Measurements from ENCODE around the gene VSNL1. TPM values are rescaled to one million over a fixed set of nuclear protein-coding genes. Genes with fewer than 3 reads are reported as not detected.
A peak's percentile ranks its signal among the peaks of the same experiment; 100 is the strongest.

The VSNL1 gene
- total and polyA plus RNA-seq, 9 donors, result 2.3 to 10.0 (median 4.9) TPM

GRCh38 chr2:17579605-17580318, 39.3 kb downstream of the VSNL1 start:
- H3K36me3 ChIP-seq (ENCODE audit: control insufficient read depth, insufficient read depth, low read length), result no peaks in the 10 kb centered on the region
- H3K9me3 ChIP-seq (replicated peaks; ENCODE audit: control insufficient read depth, low read depth, low read length), result no peaks in the 10 kb centered on the region
- H3K4me3 ChIP-seq (ENCODE audit: low read length), result no peak overlapping the region
- no peaks in the 10 kb centered on the region for H3K27me3 ChIP-seq (ENCODE audit: control insufficient read depth, insufficient read depth, low read length)
- no peaks in the 10 kb centered on the region for H3K4me1 ChIP-seq (ENCODE audit: control insufficient read depth, insufficient read depth, low read length)
- no peak for DNase-seq
- WGBS (ENCODE audit: insufficient coverage), result no CpG with 5 or more reads among the region's 3 CpGs
- H3K27ac ChIP-seq (ENCODE audit: low read length), result no peak overlapping the region

- 80% methylated on average over 1 of the region's 2 CpGs for WGBS (ENCODE audit: insufficient coverage)
- Histone ChIP-seq H3K36me3 (ENCODE audit: control insufficient read depth, insufficient read depth, low read length) (no peaks in the 10 kb centered on the region), H3K4me1 (ENCODE audit: control insufficient read depth, insufficient read depth, low read length) (no peaks in the 10 kb centered on the region), H3K9me3 (replicated peaks; ENCODE audit: control insufficient read depth, low read depth, low read length) (no peaks in the 10 kb centered on the region), H3K27me3 (ENCODE audit: control insufficient read depth, insufficient read depth, low read length) (no peaks in the 10 kb centered on the region), H3K4me3 (ENCODE audit: low read length) (no peak overlapping the region), H3K27ac (ENCODE audit: low read length) (no peak overlapping the region)
- DNase-seq, result no peak
Observed at GRCh38 chr2:17580319-17580715, 39.8 kb downstream of the VSNL1 start.

- Histone ChIP-seq H3K4me1 (ENCODE audit: control insufficient read depth, insufficient read depth, low read length) (no peaks in the 10 kb centered on the region), H3K4me3 (ENCODE audit: low read length) (no peak overlapping the region), H3K27me3 (ENCODE audit: control insufficient read depth, insufficient read depth, low read length) (no peaks in the 10 kb centered on the region), H3K27ac (ENCODE audit: low read length) (no peak overlapping the region), H3K9me3 (replicated peaks; ENCODE audit: control insufficient read depth, low read depth, low read length) (no peaks in the 10 kb centered on the region), H3K36me3 (ENCODE audit: control insufficient read depth, insufficient read depth, low read length) (no peaks in the 10 kb centered on the region)
- DNase-seq, result no peak
- 100% methylated on average over 1 of the region's 2 CpGs for WGBS (ENCODE audit: insufficient coverage)
Observed at GRCh38 chr2:17581831-17582230, 41.3 kb downstream of the VSNL1 start.

- Histone ChIP-seq H3K4me1 (ENCODE audit: control insufficient read depth, insufficient read depth, low read length) (no peaks in the 10 kb centered on the region), H3K27ac (ENCODE audit: low read length) (no peak overlapping the region), H3K36me3 (ENCODE audit: control insufficient read depth, insufficient read depth, low read length) (no peaks in the 10 kb centered on the region), H3K9me3 (replicated peaks; ENCODE audit: control insufficient read depth, low read depth, low read length) (no peaks in the 10 kb centered on the region), H3K27me3 (ENCODE audit: control insufficient read depth, insufficient read depth, low read length) (no peaks in the 10 kb centered on the region), H3K4me3 (ENCODE audit: low read length) (no peak overlapping the region)
- DNase-seq, result no peak
- WGBS (ENCODE audit: insufficient coverage), result 70% methylated on average over 2 of the region's 2 CpGs
Observed at GRCh38 chr2:17583166-17583565, 42.7 kb downstream of the VSNL1 start.

GRCh38 chr2:17583646-17584045, 43.1 kb downstream of the VSNL1 start:
- no peaks in the 10 kb centered on the region for H3K4me1 ChIP-seq (ENCODE audit: control insufficient read depth, insufficient read depth, low read length)
- H3K27me3 ChIP-seq (ENCODE audit: control insufficient read depth, insufficient read depth, low read length), result no peaks in the 10 kb centered on the region
- no peaks in the 10 kb centered on the region for H3K36me3 ChIP-seq (ENCODE audit: control insufficient read depth, insufficient read depth, low read length)
- no CpG with 5 or more reads among the region's 3 CpGs for WGBS (ENCODE audit: insufficient coverage)
- H3K9me3 ChIP-seq (replicated peaks; ENCODE audit: control insufficient read depth, low read depth, low read length), result no peaks in the 10 kb centered on the region
- DNase-seq, result no peak
- no peak overlapping the region for H3K4me3 ChIP-seq (ENCODE audit: low read length)
- H3K27ac ChIP-seq (ENCODE audit: low read length), result no peak overlapping the region

GRCh38 chr2:17584689-17585088, 44.2 kb downstream of the VSNL1 start:
- H3K27ac ChIP-seq (ENCODE audit: low read length), result no peak overlapping the region
- WGBS (ENCODE audit: insufficient coverage), result 100% methylated on average over 2 of the region's 4 CpGs
- no peak overlapping the region for H3K4me3 ChIP-seq (ENCODE audit: low read length)
- H3K27me3 ChIP-seq (ENCODE audit: control insufficient read depth, insufficient read depth, low read length), result no peaks in the 10 kb centered on the region
- no peak for DNase-seq
- no peaks in the 10 kb centered on the region for H3K36me3 ChIP-seq (ENCODE audit: control insufficient read depth, insufficient read depth, low read length)
- H3K9me3 ChIP-seq (replicated peaks; ENCODE audit: control insufficient read depth, low read depth, low read length), result no peaks in the 10 kb centered on the region
- H3K4me1 ChIP-seq (ENCODE audit: control insufficient read depth, insufficient read depth, low read length), result no peaks in the 10 kb centered on the region

- Histone ChIP-seq H3K27me3 (ENCODE audit: control insufficient read depth, insufficient read depth, low read length) (no peaks in the 10 kb centered on the region), H3K4me3 (ENCODE audit: low read length) (no peak overlapping the region), H3K9me3 (replicated peaks; ENCODE audit: control insufficient read depth, low read depth, low read length) (no peaks in the 10 kb centered on the region), H3K27ac (ENCODE audit: low read length) (no peak overlapping the region), H3K36me3 (ENCODE audit: control insufficient read depth, insufficient read depth, low read length) (no peaks in the 10 kb centered on the region), H3K4me1 (ENCODE audit: control insufficient read depth, insufficient read depth, low read length) (no peaks in the 10 kb centered on the region)
- 71% methylated on average over 1 of the region's 3 CpGs for WGBS (ENCODE audit: insufficient coverage)
- DNase-seq, result no peak
Observed at GRCh38 chr2:17587469-17587868, 47.0 kb downstream of the VSNL1 start.

- H3K36me3 ChIP-seq (ENCODE audit: control insufficient read depth, insufficient read depth, low read length), result no peaks in the 10 kb centered on the region
- H3K4me1 ChIP-seq (ENCODE audit: control insufficient read depth, insufficient read depth, low read length), result no peaks in the 10 kb centered on the region
- no peaks in the 10 kb centered on the region for H3K27me3 ChIP-seq (ENCODE audit: control insufficient read depth, insufficient read depth, low read length)
- no CpG with 5 or more reads among the region's 2 CpGs for WGBS (ENCODE audit: insufficient coverage)
- DNase-seq, result peak; percentile 4
- no peak overlapping the region for H3K4me3 ChIP-seq (ENCODE audit: low read length)
- H3K9me3 ChIP-seq (replicated peaks; ENCODE audit: control insufficient read depth, low read depth, low read length), result no peaks in the 10 kb centered on the region
- H3K27ac ChIP-seq (ENCODE audit: low read length), result no peak overlapping the region
Observed at GRCh38 chr2:17588031-17588430, 47.5 kb downstream of the VSNL1 start.

GRCh38 chr2:17589406-17590035, 49.0 kb downstream of the VSNL1 start:
- 73% methylated on average over 1 of the region's 2 CpGs for WGBS (ENCODE audit: insufficient coverage)
- no peak for DNase-seq
- H3K9me3 ChIP-seq (replicated peaks; ENCODE audit: control insufficient read depth, low read depth, low read length), result no peaks in the 10 kb centered on the region
- no peaks in the 10 kb centered on the region for H3K36me3 ChIP-seq (ENCODE audit: control insufficient read depth, insufficient read depth, low read length)
- H3K27ac ChIP-seq (ENCODE audit: low read length), result no peak overlapping the region
- H3K4me1 ChIP-seq (ENCODE audit: control insufficient read depth, insufficient read depth, low read length), result no peaks in the 10 kb centered on the region
- no peak overlapping the region for H3K4me3 ChIP-seq (ENCODE audit: low read length)
- H3K27me3 ChIP-seq (ENCODE audit: control insufficient read depth, insufficient read depth, low read length), result no peaks in the 10 kb centered on the region

- Histone ChIP-seq H3K27me3 (ENCODE audit: control insufficient read depth, insufficient read depth, low read length) (no peaks in the 10 kb centered on the region), H3K27ac (ENCODE audit: low read length) (no peak overlapping the region), H3K4me3 (ENCODE audit: low read length) (no peak overlapping the region), H3K9me3 (replicated peaks; ENCODE audit: control insufficient read depth, low read depth, low read length) (no peaks in the 10 kb centered on the region), H3K4me1 (ENCODE audit: control insufficient read depth, insufficient read depth, low read length) (no peaks in the 10 kb centered on the region), H3K36me3 (ENCODE audit: control insufficient read depth, insufficient read depth, low read length) (no peaks in the 10 kb centered on the region)
- no peak for DNase-seq
- WGBS (ENCODE audit: insufficient coverage), result 46% methylated on average over 2 of the region's 2 CpGs
Observed at GRCh38 chr2:17590342-17590911, 49.9 kb downstream of the VSNL1 start.

All from muscle of leg (tissue), 11 donors.